ENCODE results near the gene CTU1. TPM values are rescaled to one million over a fixed set of nuclear protein-coding genes. Genes with fewer than 3 reads are reported as not detected.

CTU1 gene
- total and polyA plus RNA-seq, 7 donors = 0.60 to 9.0 (median 5.7) TPM

- 70 to 71% methylated on average over 8 of the region's 8 CpGs for WGBS, 2 donors
- no peak for DNase-seq
- H3K4me3 ChIP-seq = no peak overlapping the region
- H3K9me3 ChIP-seq = no peaks in the 10 kb centered on the region
- H3K4me1 ChIP-seq = peaks cover 0 to 5% (median 0%) of the 10 kb centered on the region in 4 donors
- intact Hi-C loops (cut with DNase I) = no loop called here
- H3K27ac ChIP-seq = no peak overlapping the region
- H3K27me3 ChIP-seq = no peaks in the 10 kb centered on the region
- no peaks in the 10 kb centered on the region for H3K36me3 ChIP-seq
- no peak for TF ChIP-seq EP300 (IDR thresholded peaks at IDR 0.05)
- no peak for TF ChIP-seq POLR2AphosphoS5 (IDR thresholded peaks at IDR 0.05)
- no peak for TF ChIP-seq CTCF (IDR thresholded peaks at IDR 0.05)
- TF ChIP-seq POLR2A (IDR thresholded peaks at IDR 0.05) = no peak
These were observed 17.7 kb downstream of the CTU1 start for GRCh38 chr19:51090471-51090870.

DNA sequence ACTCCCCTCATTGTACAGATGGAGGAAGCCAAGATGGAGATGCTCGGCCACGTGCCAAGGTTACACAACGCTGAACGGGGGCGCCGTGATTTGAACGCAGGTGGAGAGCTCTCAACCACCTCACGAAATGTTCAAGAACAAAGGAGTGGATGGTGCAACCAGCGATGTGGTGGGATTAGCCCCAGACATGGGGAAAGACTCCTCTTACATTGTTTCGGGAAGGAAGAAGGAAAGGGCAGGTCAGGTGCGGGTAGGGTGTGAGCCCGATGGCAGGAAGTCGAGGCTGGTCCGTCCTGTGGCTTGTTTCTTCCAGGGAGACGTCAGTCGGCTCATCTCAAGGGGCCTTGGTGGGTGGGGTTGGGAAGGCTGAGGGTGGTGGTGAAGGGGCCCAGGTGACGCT is 18.4 kb downstream of the CTU1 start:
- Histone ChIP-seq H3K27me3 (no peaks in the 10 kb centered on the region), H3K9me3 (no peaks in the 10 kb centered on the region), H3K27ac (no peak overlapping the region), H3K36me3 (no peaks in the 10 kb centered on the region), H3K4me1 (no peaks in the 10 kb centered on the region), H3K4me3 (no peak overlapping the region)
- WGBS, 2 donors = 88 to 93% methylated on average over 17 of the region's 17 CpGs
- DNase-seq = no peak
- no peak for TF ChIP-seq CTCF (IDR thresholded peaks at IDR 0.05)
- intact Hi-C loops (cut with DNase I) = no loop called here

- 88 to 90% methylated on average over 18 of the region's 18 CpGs for WGBS, 2 donors
- no peak overlapping the region for H3K27ac ChIP-seq
- TF ChIP-seq POLR2A (IDR thresholded peaks at IDR 0.05) (no peak), CTCF (IDR thresholded peaks at IDR 0.05) (no peak), EP300 (IDR thresholded peaks at IDR 0.05) (no peak), POLR2AphosphoS5 (IDR thresholded peaks at IDR 0.05) (no peak)
- no peaks in the 10 kb centered on the region for H3K36me3 ChIP-seq
- H3K4me3 ChIP-seq = no peak overlapping the region
- intact Hi-C loops (cut with DNase I) = no loop called here
- no peaks in the 10 kb centered on the region for H3K9me3 ChIP-seq
- DNase-seq = no peak
- H3K27me3 ChIP-seq = peaks cover 0 to 9% (median 0%) of the 10 kb centered on the region in 3 donors
- H3K4me1 ChIP-seq = no peaks in the 10 kb centered on the region
These were observed 21.9 kb downstream of the CTU1 start for GRCh38 chr19:51086153-51086850.

- Histone ChIP-seq H3K27ac (no peak overlapping the region), H3K27me3 (peaks cover 0 to 11% (median 0%) of the 10 kb centered on the region in 3 donors), H3K4me1 (no peaks in the 10 kb centered on the region), H3K36me3 (no peaks in the 10 kb centered on the region), H3K4me3 (no peak overlapping the region), H3K9me3 (no peaks in the 10 kb centered on the region)
- TF ChIP-seq POLR2AphosphoS5 (IDR thresholded peaks at IDR 0.05) = no peak
- TF ChIP-seq EP300 (IDR thresholded peaks at IDR 0.05) = no peak
- TF ChIP-seq POLR2A (IDR thresholded peaks at IDR 0.05) = no peak
- TF ChIP-seq CTCF (IDR thresholded peaks at IDR 0.05) = no peak
- intact Hi-C loops (cut with DNase I) = no loop called here
- DNase-seq = no peak
- 70 to 80% methylated on average over 7 of the region's 7 CpGs for WGBS, 2 donors
These were observed 23.7 kb downstream of the CTU1 start for GRCh38 chr19:51084505-51084904.

DNA sequence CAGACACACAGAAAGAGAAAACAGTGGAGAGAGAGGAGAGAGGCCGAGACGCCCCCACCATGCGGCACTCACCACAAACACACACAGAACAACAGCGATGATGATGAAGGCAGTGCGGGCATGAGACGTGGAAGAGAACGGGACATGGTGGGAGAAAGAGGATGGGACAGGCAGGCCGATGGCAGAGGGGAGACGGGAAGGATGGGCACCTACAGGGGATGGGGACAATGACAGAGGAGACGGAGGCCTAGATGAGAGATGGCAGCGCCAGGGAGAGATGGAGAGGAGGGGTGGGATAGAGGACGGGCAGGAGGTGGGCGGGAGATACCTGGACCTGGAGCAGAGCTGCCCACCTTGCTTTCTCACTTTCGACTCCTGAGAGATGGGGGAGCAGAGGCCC is 24.4 kb downstream of the CTU1 start:
- intact Hi-C loops (cut with DNase I) = no loop called here
- H3K27ac ChIP-seq = no peak overlapping the region
- no peaks in the 10 kb centered on the region for H3K4me1 ChIP-seq
- 81% methylated on average over 14 of the region's 14 CpGs for WGBS, 2 donors
- H3K4me3 ChIP-seq = no peak overlapping the region
- no peaks in the 10 kb centered on the region for H3K9me3 ChIP-seq
- peaks cover 0 to 15% (median 0%) of the 10 kb centered on the region in 3 donors for H3K27me3 ChIP-seq
- DNase-seq = no peak
- H3K36me3 ChIP-seq = no peaks in the 10 kb centered on the region
- TF ChIP-seq POLR2A (IDR thresholded peaks at IDR 0.05) = no peak
- no peak for TF ChIP-seq EP300 (IDR thresholded peaks at IDR 0.05)
- no peak for TF ChIP-seq POLR2AphosphoS5 (IDR thresholded peaks at IDR 0.05)
- TF ChIP-seq CTCF (IDR thresholded peaks at IDR 0.05) = no peak

All from sigmoid colon (tissue), 7 donors.